ENCODE results near the gene ARRB1. TPM values are rescaled to one million over a fixed set of nuclear protein-coding genes. Genes with fewer than 3 reads are reported as not detected.

Gene ARRB1
- total RNA-seq, 1 experiment from 2014 or later, result 90.1 TPM

GRCh38 chr11:75320643-75321042 is 30.8 kb downstream of the ARRB1 start (continued):
- TF ChIP-seq OVOL2 (CRISPR knock-in tag; IDR thresholded peaks at IDR 0.05; ENCODE audit: borderline replicate concordance), result no peak
- TF ChIP-seq TCF7 (CRISPR knock-in tag; IDR thresholded peaks at IDR 0.05; ENCODE audit: low read depth), result no peak
- TF ChIP-seq, protein P1, sequence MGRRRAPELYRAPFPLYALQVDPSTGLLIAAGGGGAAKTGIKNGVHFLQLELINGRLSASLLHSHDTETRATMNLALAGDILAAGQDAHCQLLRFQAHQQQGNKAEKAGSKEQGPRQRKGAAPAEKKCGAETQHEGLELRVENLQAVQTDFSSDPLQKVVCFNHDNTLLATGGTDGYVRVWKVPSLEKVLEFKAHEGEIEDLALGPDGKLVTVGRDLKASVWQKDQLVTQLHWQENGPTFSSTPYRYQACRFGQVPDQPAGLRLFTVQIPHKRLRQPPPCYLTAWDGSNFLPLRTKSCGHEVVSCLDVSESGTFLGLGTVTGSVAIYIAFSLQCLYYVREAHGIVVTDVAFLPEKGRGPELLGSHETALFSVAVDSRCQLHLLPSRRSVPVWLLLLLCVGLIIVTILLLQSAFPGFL (CRISPR knock-in tag; IDR thresholded peaks at IDR 0.05; ENCODE audit: borderline replicate concordance), result no peak
- no peak for TF ChIP-seq IRF1 (CRISPR knock-in tag; IDR thresholded peaks at IDR 0.05)

DNA sequence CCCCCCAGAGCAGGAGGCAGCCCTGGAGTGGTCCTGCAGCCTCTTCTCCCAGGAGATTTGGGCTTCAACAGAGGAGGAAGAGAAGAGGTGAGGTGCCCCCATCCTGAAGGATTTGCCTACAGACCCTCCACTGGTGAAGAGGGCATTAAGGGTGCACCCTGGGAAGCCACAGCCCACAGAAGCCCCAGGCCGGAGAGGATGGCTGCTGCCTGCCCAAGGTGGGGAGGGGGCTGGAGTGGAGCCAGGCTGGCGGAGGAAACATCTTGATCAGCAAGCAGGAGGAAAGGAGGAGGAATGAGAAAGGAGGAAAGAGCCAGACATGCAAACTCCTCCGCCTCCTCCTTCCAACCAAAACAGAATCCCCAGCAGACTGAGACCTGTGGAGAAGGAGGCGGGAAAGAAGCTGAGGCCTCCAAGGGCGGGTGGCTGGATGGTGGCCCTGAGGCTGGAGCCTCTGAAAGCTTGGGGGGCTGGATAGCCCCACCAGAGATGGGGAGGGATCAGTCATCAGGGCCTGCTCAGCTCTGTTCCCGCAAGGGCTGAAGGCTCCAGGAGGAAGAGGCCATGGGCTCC is 31.3 kb downstream of the ARRB1 start:
- ATAC-seq (no peak), DNase-seq (ENCODE audit: low spot score) (no peak)
- Mint-ChIP-seq H3K27me3 (ENCODE audit: low read depth) (no peaks in the 10 kb centered on the region), H3K36me3 (peaks cover 14% of the 10 kb centered on the region; the same call in 1 of the 2 replicates), H3K9me3 (no peaks in the 10 kb centered on the region), H3K4me3 (no peak overlapping the region), H3K4me1 (peaks cover 74% of the 10 kb centered on the region), H3K27ac (peak overlapping the region; percentile 15; the same call in 1 of the 2 replicates)
- ChIA-PET POLR2A (no interaction called here), CTCF (interaction anchor here (0.6 to 0.9 kb wide), 2 partner anchors 14 to 20 kb away, joined by 3 read pairs; no protein-coding TSS in a partner anchor)
- TF ChIP-seq ZNF423 (CRISPR knock-in tag; IDR thresholded peaks at IDR 0.05) (no peak), FOXP4 (CRISPR knock-in tag; IDR thresholded peaks at IDR 0.05) (no peak), IRF2 (CRISPR knock-in tag; IDR thresholded peaks at IDR 0.05; ENCODE audit: borderline replicate concordance, low read depth) (no peak), IRF1 (CRISPR knock-in tag; IDR thresholded peaks at IDR 0.05) (no peak), ZNF396 (CRISPR knock-in tag; IDR thresholded peaks at IDR 0.05; ENCODE audit: borderline replicate concordance) (no peak), CREB1 (CRISPR knock-in tag; IDR thresholded peaks at IDR 0.05) (no peak), KAT7 (CRISPR knock-in tag; IDR thresholded peaks at IDR 0.05; ENCODE audit: borderline replicate concordance) (no peak), NR3C1 (CRISPR knock-in tag; conservative IDR thresholded peaks at IDR 0.05; ENCODE audit: low read depth) (no peak), NR2C2 (CRISPR knock-in tag; IDR thresholded peaks at IDR 0.05) (no peak), JUN (CRISPR knock-in tag; IDR thresholded peaks at IDR 0.05) (no peak)
- TF ChIP-seq, protein P2, sequence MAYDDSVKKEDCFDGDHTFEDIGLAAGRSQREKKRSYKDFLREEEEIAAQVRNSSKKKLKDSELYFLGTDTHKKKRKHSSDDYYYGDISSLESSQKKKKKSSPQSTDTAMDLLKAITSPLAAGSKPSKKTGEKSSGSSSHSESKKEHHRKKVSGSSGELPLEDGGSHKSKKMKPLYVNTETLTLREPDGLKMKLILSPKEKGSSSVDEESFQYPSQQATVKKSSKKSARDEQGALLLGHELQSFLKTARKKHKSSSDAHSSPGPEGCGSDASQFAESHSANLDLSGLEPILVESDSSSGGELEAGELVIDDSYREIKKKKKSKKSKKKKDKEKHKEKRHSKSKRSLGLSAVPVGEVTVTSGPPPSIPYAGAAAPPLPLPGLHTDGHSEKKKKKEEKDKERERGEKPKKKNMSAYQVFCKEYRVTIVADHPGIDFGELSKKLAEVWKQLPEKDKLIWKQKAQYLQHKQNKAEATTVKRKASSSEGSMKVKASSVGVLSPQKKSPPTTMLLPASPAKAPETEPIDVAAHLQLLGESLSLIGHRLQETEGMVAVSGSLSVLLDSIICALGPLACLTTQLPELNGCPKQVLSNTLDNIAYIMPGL (CRISPR knock-in tag; IDR thresholded peaks at IDR 0.05), result no peak

GRCh38 chr11:75319035-75319877 is 32.2 kb downstream of the ARRB1 start:
- no peak overlapping the region for H3K4me3 Mint-ChIP-seq
- CTCF ChIA-PET, result interaction anchor here (2.4 kb wide), 1 partner anchor 39 kb away, joined by 8 read pairs; no protein-coding TSS in a partner anchor
- TF ChIP-seq CREB1 (CRISPR knock-in tag; IDR thresholded peaks at IDR 0.05) (no peak), OVOL2 (CRISPR knock-in tag; IDR thresholded peaks at IDR 0.05; ENCODE audit: borderline replicate concordance) (no peak)
- no peaks in the 10 kb centered on the region for H3K9me3 Mint-ChIP-seq
- DNase-seq (ENCODE audit: low spot score), result no peak
- no peak for ATAC-seq
- peak overlapping the region; percentile 84 for H3K27ac Mint-ChIP-seq
- no peaks in the 10 kb centered on the region for H3K27me3 Mint-ChIP-seq (ENCODE audit: low read depth)
- POLR2A ChIA-PET, result no interaction called here
- peaks cover 14% of the 10 kb centered on the region; the same call in 1 of the 2 replicates for H3K36me3 Mint-ChIP-seq
- H3K4me1 Mint-ChIP-seq, result peaks cover 66% of the 10 kb centered on the region
